GM12891 (cell line): ENCODE measurements around the gene KIF25.

Experiments
- POLR2A ChIP-seq: IDR thresholded peaks from 2 replicates; pipeline ENCODE4 v1.6.1; 2011; ENCODE audit warnings: low read depth, low read length, control low read depth
- POLR2AphosphoS5 ChIP-seq: IDR thresholded peaks from 2 replicates; pipeline ENCODE4 v1.6.1; 2011; ENCODE audit warnings: low read depth, low read length, control low read depth
- TAF1 ChIP-seq: IDR thresholded peaks from 2 replicates; pipeline ENCODE4 v1.6.1; 2011; ENCODE audit warnings: low read depth, low read length, control low read depth

GRCh38 chr6:167970230-167970629 lies 27.2 kb upstream of the KIF25 start:
- TF ChIP-seq POLR2AphosphoS5 (no peak), TAF1 (no peak), POLR2A (no peak)
